ENCODE data around the gene AGXT.

AGXT gene

DNA sequence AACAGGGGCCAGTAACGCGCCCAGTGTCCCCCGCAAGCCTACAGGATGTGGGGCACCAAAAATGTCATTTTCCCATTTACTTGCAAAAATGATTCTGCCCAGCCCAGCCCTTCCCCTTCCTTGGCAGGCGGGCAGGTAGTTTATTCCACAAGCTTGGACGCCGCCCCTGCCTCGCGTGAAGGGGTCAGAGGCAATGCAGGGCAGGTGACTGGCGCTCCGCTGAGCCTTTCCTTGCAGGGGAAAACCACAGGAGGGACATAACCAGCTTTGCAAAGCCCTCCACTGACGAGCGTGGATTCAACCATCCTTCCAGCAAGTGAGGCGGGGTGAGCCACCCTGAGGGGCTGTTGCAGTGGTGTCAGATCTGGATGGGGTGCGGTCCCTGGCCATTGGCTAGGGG, 22.1 kb downstream of the AGXT start:
- no peak overlapping the region for H3K27ac ChIP-seq
- no peak for TF ChIP-seq CTCF (conservative IDR thresholded peaks at IDR 0.05)

- H3K27ac ChIP-seq, result no peak overlapping the region
- TF ChIP-seq CTCF (conservative IDR thresholded peaks at IDR 0.05), result no peak
These were observed 23.1 kb downstream of the AGXT start for GRCh38 chr2:240891492-240892340.

- no peak for TF ChIP-seq CTCF (conservative IDR thresholded peaks at IDR 0.05)
These were observed 23.7 kb downstream of the AGXT start for GRCh38 chr2:240892356-240892755.

DNA sequence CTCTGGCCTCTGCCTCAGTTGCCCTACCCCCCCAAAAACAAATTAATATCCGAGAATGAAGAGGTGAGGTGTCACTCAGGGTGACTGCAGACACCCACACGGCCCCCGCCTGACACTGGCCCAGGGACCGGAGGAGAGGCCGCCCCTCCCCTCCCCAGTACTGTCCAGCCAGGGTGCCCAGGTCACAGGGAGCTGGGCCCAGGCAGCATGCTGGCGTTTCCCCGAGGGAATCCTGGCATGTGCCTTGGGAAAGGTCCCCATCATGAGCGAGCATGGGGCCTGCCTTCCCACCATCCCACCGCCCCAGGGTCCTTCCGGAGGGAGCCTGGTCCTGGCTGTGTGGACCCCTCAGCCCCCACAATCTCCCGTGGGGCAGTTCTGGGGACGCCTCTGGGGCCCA, 24.3 kb downstream of the AGXT start:
- no peak overlapping the region for H3K27ac ChIP-seq
- no peak for TF ChIP-seq CTCF (conservative IDR thresholded peaks at IDR 0.05)

More at GRCh38 chr2:240892356-240892755, 23.7 kb downstream of the AGXT start:
- no peak overlapping the region for H3K27ac ChIP-seq

- H3K27ac ChIP-seq, result no peak overlapping the region
- no peak for TF ChIP-seq CTCF (conservative IDR thresholded peaks at IDR 0.05)
These were observed 24.8 kb downstream of the AGXT start for GRCh38 chr2:240893363-240893844.

DNA sequence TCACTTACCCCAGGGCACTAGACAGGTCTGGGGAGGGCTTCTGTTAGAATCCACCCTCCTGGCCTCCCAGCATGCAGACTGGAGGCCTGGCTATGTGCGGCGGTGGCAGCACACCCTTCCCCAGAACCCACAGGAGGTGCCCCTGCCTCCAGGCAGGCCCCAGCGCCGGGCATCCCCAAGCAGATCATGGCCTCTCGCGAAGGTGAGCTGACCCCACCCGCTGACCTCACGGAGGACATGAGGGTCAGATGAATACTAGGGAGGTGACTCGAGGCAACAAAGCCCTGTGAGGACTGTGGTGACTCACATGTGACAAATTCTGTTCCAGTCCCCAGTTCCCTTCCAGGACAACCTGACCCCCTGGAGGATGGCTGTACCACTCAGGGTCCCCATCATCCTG, 25.4 kb downstream of the AGXT start:
- no peak for TF ChIP-seq CTCF (conservative IDR thresholded peaks at IDR 0.05)

DNA sequence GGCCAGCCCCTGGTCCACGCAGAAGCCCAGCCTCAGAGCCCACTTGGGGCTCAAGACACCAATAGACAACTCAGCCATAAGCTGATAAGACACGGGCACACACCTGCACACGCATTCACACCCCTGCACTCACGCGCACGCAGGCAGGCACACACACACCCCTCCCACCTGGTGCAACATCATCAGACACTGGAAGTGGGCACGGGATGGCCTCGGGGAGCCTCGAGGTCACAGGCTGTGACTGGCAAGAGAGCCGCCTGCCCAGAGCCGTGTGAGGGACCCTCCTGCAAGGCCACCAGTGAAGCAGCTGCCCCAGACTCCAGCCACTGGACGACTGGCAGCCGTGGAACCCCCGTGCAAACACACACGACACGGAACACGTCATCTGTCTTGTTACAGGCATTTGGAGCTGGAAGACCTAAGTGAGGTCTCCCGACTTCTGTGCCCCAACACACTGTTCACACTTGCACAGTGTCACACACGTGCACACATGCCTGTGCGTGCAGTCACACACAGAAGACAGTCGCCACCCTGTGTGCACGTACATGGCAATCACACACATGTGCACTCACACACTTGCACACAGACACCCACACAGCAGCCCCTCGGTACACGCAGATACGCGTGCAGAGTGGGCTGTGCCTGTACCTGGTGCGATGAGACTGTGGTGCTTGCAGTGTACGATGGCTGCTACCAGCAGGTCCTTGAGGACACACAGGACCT, 26.4 kb downstream of the AGXT start:
- no peak overlapping the region for H3K27ac ChIP-seq
- no peak for TF ChIP-seq CTCF (conservative IDR thresholded peaks at IDR 0.05)

More for the DNA sequence above, 25.4 kb downstream of the AGXT start:
- H3K27ac ChIP-seq, result no peak overlapping the region

Measured in VCaP (cell line).